Raji (cell line): ENCODE data around the gene CACNA2D1.

Source experiments
- POLR2A ChIP-seq: IDR thresholded peaks from 2 replicates; pipeline ENCODE4 v1.6.1; 2011; ENCODE audit warnings: low read depth, low read length, control low read depth; ENCODE audit not compliant: insufficient read depth

Gene CACNA2D1

DNA sequence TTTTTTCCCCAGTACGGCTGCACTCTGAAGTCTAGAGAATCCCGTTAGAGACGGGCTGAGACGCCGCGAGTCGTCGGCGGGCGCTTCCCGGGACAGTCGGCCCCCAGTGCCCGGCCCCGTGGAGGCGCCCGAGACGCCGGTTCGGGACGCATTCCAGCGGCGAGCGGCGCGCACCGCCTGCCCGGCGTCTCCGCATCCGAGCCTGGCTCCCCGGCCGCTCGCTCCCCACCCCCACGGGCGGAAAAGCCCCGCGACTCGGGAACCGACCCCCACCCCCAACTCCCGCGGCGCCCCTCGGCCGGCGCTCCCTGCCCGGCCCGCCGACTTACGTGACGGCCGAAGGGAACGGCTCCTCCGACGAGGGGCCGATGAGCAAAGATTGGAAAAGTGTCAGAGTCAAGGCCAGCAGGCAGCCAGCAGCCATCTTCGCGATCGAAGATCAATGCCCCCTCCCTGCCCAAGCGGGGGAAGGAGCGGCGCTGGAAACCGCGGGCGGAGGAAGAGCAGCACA is 486 bp downstream of the CACNA2D1 start:
- no peak for TF ChIP-seq POLR2A

DNA sequence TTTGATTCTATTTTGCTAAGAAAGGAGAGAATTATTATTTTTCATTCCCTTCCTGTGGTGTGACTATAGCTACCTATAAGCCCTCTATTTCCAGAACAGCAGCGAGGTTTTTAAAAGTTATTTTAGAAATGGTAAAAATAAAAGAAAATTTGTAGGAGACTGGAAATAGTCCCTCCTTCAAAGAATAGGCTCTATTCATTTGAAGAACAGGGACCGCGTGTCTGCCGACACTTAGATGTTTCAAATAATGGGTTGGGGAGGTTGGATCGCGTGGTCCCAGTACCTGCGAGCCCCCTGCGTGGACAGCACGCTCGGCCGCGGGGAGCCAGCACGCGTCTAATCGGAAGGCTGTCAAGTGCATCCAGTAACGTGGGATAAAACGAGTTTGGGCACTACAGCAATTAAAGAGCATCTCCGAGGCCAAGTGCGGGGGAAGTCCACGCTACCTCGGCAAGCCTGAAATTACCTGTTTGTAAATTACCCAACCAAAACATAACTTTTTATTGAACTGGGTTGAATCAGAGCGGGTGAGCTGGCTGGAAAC is 1.0 kb downstream of the CACNA2D1 start:
- no peak for TF ChIP-seq POLR2A

DNA sequence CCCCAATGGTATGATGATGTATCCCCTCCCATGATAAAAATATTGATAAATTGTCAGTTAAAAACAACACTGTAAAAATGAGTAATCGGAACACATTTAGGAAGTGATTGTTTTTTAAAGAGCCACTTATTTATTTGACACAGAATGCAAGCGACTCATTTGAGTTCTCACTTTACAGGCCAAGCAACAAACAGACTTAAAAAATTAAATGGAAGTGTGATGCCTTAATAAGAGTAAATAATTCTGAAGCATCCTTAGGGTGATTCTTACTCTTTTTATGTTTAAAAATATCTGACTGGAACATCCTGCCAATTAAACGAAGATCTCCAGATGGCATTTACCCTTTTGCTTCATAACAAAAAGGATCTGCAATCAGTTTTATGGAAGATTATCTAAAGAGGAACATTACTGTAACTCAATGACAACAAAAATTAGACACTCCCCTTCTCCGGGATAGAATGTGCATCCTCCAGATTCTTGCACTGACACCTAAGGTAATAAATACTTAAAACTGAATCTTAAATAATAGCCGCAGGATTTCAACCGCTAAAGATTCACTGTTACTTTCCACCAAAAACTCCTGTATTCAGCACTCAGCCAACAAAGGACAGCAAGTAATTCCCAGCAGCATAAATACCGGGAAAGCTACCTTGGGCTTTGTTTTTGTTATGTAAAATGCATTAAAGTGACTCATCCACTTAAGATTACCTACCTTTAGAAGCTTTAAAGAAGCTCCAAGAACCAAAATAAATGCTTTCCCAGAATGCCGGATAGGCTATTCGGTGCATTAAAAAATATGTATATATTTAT is 1.7 kb downstream of the CACNA2D1 start:
- no peak for TF ChIP-seq POLR2A

DNA sequence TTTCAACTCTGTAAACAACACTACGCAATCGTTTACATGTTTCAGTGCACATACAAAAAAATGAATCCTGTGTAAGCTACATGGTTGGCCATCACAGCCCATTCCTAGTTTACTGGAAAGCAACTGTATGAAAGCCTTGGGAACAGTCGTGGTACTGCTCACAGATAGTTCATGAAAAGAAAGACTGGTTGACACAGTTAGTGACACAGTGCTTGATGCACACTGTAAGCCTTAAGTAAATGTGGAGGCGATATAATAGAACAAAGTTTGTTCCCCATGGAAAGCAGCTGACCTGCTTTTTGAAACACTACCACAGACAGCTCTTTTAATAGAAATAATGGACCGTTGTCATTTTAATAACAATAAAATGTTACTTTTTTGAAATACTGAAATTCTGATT is 5.1 kb downstream of the CACNA2D1 start:
- no peak for TF ChIP-seq POLR2A

DNA sequence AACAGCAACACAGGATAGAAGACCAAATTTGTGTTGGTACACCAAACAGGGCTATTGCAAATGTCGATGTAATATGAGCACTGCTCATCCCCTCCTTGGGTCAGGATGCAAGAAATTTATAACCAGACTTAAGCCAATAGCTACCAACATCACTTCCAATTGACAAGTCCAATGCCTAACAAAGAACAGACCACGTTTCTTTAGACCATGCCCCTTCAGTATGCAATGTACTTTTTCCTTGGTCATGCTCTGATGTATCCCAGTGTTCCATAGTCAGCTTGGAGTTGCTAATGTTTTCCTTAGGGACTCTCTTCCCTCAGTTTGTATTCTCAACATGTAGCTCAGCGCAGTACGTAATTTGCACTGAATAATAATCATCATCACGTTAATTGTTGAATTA is 7.8 kb downstream of the CACNA2D1 start:
- no peak for TF ChIP-seq POLR2A

DNA sequence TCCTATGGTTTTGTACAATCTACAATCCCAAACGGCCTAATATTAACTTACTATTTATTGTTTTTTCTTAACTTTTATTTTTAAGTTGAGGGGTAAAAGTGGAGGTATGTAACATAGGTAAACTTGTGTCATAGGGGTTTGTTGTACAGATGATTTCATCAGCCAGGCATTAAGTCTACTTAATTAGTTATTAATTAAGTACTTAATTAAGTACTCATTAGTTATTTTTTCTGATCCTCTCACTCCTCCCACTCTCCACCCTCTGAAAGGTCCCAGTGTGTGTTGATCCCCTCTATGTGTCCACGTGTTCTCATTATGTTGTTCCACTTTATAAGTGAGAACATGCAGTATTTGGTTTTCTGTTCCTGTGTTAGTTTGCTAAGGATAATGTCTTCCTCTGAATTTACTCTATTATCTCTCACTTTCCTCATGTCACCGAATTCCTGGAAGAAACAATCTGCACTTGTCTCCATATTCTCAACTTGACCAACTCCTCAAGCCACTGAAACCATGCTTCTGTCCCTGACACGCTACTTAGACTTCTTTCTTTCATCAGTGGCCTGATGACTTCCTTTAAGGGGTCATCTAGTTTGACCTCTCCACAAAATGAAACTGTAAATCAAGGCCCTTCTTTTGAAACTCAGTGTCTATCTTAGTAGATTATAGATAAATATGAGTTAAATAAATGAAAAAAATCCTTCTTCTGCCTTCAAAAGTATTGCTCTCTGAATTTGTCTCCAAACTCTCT is 9.1 kb downstream of the CACNA2D1 start:
- no peak for TF ChIP-seq POLR2A

- no peak for TF ChIP-seq POLR2A
These were observed 10.1 kb downstream of the CACNA2D1 start for GRCh38 chr7:82433507-82433906.

DNA sequence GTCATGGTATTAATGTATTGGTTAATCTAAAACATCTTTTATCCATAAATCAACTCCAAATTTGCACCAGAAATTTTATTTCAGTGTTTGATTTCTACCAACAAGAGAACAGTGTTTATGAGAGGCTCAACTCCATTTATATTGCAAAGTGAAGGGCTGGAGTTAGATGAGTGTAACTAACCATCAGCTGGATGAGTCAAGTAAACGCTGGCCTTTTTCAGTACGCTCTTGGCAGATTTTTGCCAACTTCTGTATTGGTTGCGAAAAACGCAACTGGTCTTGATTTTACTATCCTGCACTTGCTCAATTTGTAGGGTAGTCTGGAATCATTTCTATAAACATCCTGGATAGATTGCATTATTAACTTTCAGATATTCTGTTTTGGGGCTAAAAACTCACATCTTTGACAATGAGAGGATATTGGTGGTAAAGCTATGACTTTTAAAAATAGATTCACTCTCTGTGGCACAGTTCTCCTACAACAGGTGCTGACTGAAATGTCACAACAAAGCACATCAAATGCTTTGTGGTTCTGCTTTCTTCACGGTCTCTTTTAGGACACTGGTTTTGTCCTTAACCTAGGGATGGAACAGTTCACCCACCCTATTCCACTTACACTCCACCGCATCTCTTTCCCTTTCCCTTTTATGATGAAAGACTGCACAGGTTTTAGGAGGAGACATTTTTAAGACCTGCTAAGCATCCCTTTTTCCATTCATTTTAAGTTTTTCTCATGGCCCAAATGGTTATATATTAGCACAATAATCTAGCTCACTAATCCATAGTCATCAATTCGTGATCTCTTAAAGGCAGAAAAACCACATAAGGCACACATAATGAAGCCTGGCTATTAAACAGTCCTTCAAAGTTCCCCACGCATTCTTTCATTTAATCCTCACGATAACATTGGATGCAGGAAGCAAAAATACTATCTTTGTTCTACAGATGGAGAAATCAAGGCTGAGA is 12.8 kb downstream of the CACNA2D1 start:
- no peak for TF ChIP-seq POLR2A

- no peak for TF ChIP-seq POLR2A
These were observed 14.2 kb downstream of the CACNA2D1 start for GRCh38 chr7:82429408-82429807.

GRCh38 chr7:82428186-82428961 is 15.2 kb downstream of the CACNA2D1 start:
- TF ChIP-seq POLR2A: no peak

GRCh38 chr7:82423446-82423845 is 20.1 kb downstream of the CACNA2D1 start:
- TF ChIP-seq POLR2A: no peak

GRCh38 chr7:82419200-82419599 is 24.4 kb downstream of the CACNA2D1 start:
- no peak for TF ChIP-seq POLR2A

- TF ChIP-seq POLR2A: no peak
These were observed 25.7 kb downstream of the CACNA2D1 start for GRCh38 chr7:82417898-82418297.

DNA sequence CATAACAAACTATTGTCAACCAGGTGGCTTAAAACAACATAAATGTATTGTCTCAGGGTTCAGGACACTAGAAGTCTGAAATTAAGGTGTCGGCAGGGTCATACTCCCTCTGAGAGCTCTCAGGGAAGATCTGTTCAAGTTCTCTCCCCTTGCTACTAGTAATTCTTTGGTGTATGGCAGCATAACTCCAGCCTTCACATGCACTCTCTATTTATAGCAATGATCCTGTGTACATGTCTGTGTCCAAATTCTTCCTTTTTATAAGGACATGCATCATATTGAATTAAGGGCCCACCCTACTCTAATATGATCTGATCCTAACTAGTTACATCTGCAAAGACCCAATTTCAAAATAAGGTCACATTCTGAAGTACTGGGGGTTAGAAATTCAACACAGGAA is 27.2 kb downstream of the CACNA2D1 start:
- TF ChIP-seq POLR2A: no peak
